Activated CD4-positive, alpha-beta memory T cell treated with anti-CD3 and anti-CD28 coated beads, Interleukin-2, amount 10 ng/mL, durations not matched to agents 7 days and 5 days (primary cell): Measurements from ENCODE around the gene CACNA1C. TPM values are rescaled to one million over a fixed set of nuclear protein-coding genes. Genes with fewer than 3 reads are reported as not detected.
A peak's percentile ranks its signal among the peaks of the same experiment; 100 is the strongest.

Experiments used
- CTCF ChIA-PET: fragments of 350-600 bp; sonication (Branson Sonifier 250); formaldehyde crosslinking; loops from one replicate; lab custom pipeline; 2021; ENCODE audit warnings: antibody characterized with exemption, inconsistent platforms; lab: Charles Lee
- POLR2A ChIA-PET: fragments of 350-600 bp; sonication (Branson Sonifier 250); formaldehyde crosslinking; loops from one replicate; lab custom pipeline; 2021; ENCODE audit warnings: antibody characterized with exemption; lab: Charles Lee
- DNase-seq: peaks from one replicate; pipeline ENCODE4 v3.0.0-alpha.2; 2020
- H3K27ac Mint-ChIP-seq: one replicate; pipeline ENCODE4 v1.8.0; 2021; ENCODE audit warnings: mild to moderate bottlenecking, mixed read lengths
- H3K27me3 Mint-ChIP-seq: one replicate; pipeline ENCODE4 v1.8.0; 2021; ENCODE audit warnings: mixed read lengths
- H3K36me3 Mint-ChIP-seq: one replicate; pipeline ENCODE4 v1.8.0; 2021; ENCODE audit warnings: low read depth, mixed read lengths
- H3K4me1 Mint-ChIP-seq: one replicate; pipeline ENCODE4 v1.8.0; 2021; ENCODE audit warnings: mixed read lengths
- H3K4me3 Mint-ChIP-seq: one replicate; pipeline ENCODE4 v1.8.0; 2021; ENCODE audit warnings: mild to moderate bottlenecking, mixed read lengths
- H3K9me3 Mint-ChIP-seq: one replicate; pipeline ENCODE4 v1.8.0; 2021; ENCODE audit warnings: mixed read lengths
- total RNA-seq, 2 experiments: library from RNA; stranded (reverse); gene quantifications; one replicate each; pipeline ENCODE4 v1.2.3, GENCODE V29; 2021

Gene CACNA1C
- total RNA-seq, 2 experiments from 2014 or later: 0.30 TPM

DNA sequence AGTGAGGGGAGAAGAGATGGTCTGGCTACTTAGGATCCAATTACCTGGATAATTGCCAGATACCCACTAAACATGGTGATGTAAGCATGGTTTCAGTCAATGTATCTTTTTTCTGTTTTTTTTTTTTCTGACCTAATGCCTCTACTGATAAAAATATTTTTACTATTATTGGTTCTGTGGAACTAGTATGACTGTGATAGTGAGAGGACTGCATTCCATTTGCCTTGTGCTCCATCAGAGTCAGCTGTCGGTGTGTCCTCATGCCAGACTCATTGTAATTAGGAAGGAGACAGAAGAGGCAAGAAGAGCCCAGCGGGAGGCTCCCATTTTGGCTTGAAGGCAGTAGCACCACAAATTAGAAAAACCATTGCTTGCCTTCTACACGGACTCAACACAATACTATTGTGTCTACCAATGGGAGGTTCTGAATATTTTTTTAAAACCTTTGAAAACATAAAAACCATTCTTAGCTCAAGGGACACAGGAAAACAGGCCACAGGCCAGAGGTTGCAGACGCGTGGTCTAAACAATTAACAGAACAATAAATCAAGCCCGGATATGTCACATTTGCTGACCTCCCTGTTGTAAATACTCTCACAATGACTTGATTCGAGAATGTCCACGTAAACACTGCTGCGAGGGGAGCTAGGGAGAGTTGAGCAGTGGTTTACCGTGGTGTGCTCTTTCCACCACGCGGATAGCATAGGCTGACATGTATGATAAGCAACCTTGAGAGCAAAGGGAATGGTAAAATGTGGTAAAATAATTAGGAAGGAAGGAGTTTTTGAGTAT lies 35.0 kb upstream of the CACNA1C start:
- no peak for DNase-seq
- H3K27me3 Mint-ChIP-seq: peaks cover 14% of the 10 kb centered on the region
- H3K9me3 Mint-ChIP-seq: no peaks in the 10 kb centered on the region
- ChIA-PET CTCF (interaction anchor here (1.3 to 1.7 kb wide), 2 partner anchors 17 to 78 kb away, joined by 3 to 4 read pairs; no protein-coding TSS in a partner anchor), POLR2A (interaction anchor here (0.8 to 1.4 kb wide), 2 partner anchors 13 kb away, joined by 3 to 8 read pairs; partner anchors contain the start of gene DCP1B)
- H3K4me3 Mint-ChIP-seq: no peak overlapping the region
- H3K4me1 Mint-ChIP-seq: peaks cover 12% of the 10 kb centered on the region
- H3K36me3 Mint-ChIP-seq: no peaks in the 10 kb centered on the region
- no peak overlapping the region for H3K27ac Mint-ChIP-seq

DNA sequence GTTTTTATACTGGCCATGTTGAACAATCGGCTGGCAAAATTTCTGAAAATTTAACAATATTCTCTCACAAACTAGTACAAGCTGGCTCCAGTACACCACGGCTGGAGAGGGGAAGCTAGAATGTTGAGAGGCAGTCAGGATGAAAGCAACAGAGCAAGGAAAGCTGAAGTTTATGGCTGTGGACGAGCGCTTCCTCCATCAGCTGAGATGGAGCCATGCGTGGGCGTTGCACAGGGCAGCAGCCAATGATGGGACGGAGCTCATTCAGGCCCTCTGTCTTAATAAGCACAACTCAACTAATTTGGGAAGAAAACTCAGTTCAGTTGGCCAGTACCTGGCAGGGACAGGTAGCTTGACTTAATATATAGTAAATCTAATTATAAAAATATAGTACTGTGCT lies 34.4 kb upstream of the CACNA1C start:
- peaks cover 18% of the 10 kb centered on the region for H3K27me3 Mint-ChIP-seq
- DNase-seq: no peak
- H3K4me3 Mint-ChIP-seq: no peak overlapping the region
- CTCF ChIA-PET: interaction anchor here (0.7 to 1.3 kb wide), 2 partner anchors 16 to 78 kb away, joined by 3 read pairs; no protein-coding TSS in a partner anchor
- no peaks in the 10 kb centered on the region for H3K36me3 Mint-ChIP-seq
- peaks cover 12% of the 10 kb centered on the region for H3K4me1 Mint-ChIP-seq
- POLR2A ChIA-PET: interaction anchor here (1.4 kb wide), 1 partner anchor 14 kb away, joined by 8 read pairs; the partner anchor contains the start of gene DCP1B
- H3K9me3 Mint-ChIP-seq: no peaks in the 10 kb centered on the region
- no peak overlapping the region for H3K27ac Mint-ChIP-seq

DNA sequence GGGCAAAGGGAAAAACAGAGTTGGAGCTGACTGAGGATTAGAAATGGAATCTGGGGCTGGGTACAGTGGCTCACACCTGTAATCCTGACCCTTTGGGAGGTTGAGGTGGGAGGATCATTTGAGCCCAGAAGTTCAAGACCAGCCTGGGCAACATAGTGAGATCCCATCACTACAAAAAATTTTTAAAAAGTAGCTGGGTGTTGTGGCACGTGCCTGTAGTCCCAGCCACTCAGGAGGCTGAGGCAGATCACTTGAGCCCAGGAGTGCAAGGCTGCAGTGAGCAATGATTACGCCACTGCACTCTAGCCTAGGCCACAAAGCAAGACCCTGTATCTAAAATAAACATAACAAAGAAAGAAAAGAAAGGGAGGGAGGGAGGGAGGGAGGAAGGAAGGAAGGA lies 33.7 kb upstream of the CACNA1C start:
- ChIA-PET CTCF (interaction anchor here (0.7 to 1.3 kb wide), 2 partner anchors 15 to 79 kb away, joined by 3 read pairs; no protein-coding TSS in a partner anchor), POLR2A (interaction anchor here (1.4 kb wide), 1 partner anchor 14 kb away, joined by 8 read pairs; the partner anchor contains the start of gene DCP1B)

DNA sequence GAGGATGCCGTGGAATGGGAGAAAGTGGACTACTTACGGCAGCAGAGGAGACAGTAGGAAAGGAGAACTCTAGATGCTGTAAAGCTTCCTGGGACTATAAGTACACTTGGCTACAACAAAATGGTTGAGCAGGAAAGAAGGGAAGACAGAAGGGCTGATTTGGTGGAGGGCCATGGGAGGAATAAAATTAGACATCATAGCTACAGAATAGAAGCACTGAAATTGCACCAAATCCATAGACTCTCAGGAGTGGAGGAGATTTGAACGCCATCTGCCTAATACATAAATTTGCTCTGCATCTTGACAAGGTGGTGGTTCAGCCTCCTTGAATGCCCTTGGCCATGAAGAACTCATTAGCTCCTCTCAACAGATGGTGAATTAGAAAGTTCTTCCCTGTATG lies 32.3 kb upstream of the CACNA1C start:
- CTCF ChIA-PET: no interaction called here
- POLR2A ChIA-PET: no interaction called here
- H3K4me1 Mint-ChIP-seq: peaks cover 12% of the 10 kb centered on the region
- no peak overlapping the region for H3K27ac Mint-ChIP-seq
- H3K36me3 Mint-ChIP-seq: no peaks in the 10 kb centered on the region
- no peaks in the 10 kb centered on the region for H3K9me3 Mint-ChIP-seq
- peaks cover 26% of the 10 kb centered on the region for H3K27me3 Mint-ChIP-seq
- no peak overlapping the region for H3K4me3 Mint-ChIP-seq
- no peak for DNase-seq

More for the DNA sequence above, 33.7 kb upstream of the CACNA1C start:
- Mint-ChIP-seq H3K27me3 (peaks cover 18% of the 10 kb centered on the region), H3K36me3 (no peaks in the 10 kb centered on the region), H3K27ac (no peak overlapping the region), H3K4me1 (peaks cover 12% of the 10 kb centered on the region), H3K9me3 (no peaks in the 10 kb centered on the region), H3K4me3 (no peak overlapping the region)
- no peak for DNase-seq

DNA sequence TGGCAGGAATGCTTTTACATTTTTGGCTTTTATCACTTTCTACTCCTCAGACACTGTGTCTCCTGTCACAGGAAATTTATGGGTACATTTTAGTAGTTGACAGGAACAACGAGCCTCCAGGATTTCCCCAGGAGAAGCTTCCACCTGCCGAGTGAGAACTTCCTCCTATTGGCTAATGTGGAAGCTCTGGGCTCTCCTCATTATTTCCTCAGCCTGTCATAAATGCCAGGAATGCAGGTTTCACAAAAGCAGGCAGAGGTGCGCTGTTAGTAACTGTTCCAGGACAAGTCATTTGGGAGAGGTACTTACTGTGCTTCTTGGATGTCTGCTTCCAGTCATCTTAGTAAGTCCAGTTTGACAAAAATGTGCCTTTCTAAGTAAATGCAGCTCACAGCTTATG lies 29.4 kb upstream of the CACNA1C start:
- Mint-ChIP-seq H3K4me1 (peaks cover under 1% of the 10 kb centered on the region), H3K27me3 (peaks cover 24% of the 10 kb centered on the region), H3K36me3 (no peaks in the 10 kb centered on the region), H3K9me3 (no peaks in the 10 kb centered on the region), H3K27ac (no peak overlapping the region), H3K4me3 (no peak overlapping the region)
- ChIA-PET POLR2A (no interaction called here), CTCF (no interaction called here)
- DNase-seq: no peak

DNA sequence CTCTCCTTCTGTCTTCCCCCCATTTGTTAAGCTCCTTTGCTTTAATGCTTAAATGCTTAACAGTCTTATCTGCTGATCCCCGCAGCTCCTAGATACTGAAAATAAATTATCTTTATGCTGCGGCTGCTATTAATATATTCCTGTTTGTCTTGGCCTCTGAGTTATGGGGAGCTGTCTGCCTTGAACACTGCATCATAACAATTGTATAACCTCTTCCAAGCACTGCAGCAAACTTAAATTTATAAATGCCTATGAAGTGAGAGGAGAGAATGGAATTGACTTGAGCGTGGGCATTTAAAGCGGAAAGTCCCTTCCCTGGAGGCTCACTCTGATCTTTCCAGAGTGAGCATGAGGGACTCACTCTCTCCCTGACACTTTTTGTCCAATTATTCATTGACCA lies 25.4 kb upstream of the CACNA1C start:
- ChIA-PET POLR2A (no interaction called here), CTCF (interaction anchor here (1.5 kb wide), 1 partner anchor 87 kb away, joined by 4 read pairs; no protein-coding TSS in a partner anchor)
- H3K27ac Mint-ChIP-seq: no peak overlapping the region
- no peaks in the 10 kb centered on the region for H3K9me3 Mint-ChIP-seq
- H3K27me3 Mint-ChIP-seq: peaks cover 25% of the 10 kb centered on the region
- no peaks in the 10 kb centered on the region for H3K36me3 Mint-ChIP-seq
- DNase-seq: no peak
- H3K4me3 Mint-ChIP-seq: no peak overlapping the region
- no peaks in the 10 kb centered on the region for H3K4me1 Mint-ChIP-seq

DNA sequence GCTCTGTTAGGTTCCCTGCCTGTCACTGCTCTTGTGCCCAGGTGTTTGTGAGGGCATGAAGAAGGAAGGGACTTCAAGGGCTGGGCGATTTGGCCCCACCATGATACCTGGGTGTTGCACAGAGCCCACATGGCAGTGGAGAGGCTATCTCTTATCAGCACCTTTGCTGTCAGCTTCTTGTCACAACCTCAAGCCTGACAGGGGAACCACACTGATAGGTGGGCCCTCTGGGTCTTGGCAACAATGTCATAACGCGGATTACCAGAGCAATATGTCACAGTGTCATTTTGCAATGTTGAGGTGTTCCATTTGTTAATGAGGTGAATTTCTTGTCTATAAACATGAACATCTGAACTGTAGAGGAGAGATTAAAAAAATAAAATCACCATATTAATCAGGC lies 22.9 kb upstream of the CACNA1C start:
- Mint-ChIP-seq H3K9me3 (no peaks in the 10 kb centered on the region), H3K4me3 (no peak overlapping the region), H3K27ac (no peak overlapping the region), H3K4me1 (peaks cover 4% of the 10 kb centered on the region), H3K27me3 (peaks cover 27% of the 10 kb centered on the region), H3K36me3 (no peaks in the 10 kb centered on the region)
- POLR2A ChIA-PET: no interaction called here
- CTCF ChIA-PET: no interaction called here
- DNase-seq: no peak

DNA sequence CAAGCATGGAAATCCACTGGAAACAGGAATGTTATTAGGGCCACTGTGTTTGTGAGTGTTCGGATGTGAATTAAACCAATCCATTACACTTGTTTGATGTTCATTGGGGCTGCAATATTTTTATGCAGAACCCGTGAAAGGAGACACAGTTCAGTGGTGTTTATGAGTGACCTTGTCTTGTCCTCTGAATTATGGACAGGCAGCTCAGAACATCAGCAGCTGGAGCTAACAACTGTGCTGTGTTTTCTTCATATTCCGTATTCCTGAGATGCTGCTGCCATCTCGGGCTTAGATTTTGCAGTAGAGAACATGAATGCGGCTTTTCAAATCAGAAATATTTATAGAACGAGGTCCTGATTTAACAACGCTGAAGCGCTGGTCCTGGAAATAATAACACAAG lies 20.3 kb upstream of the CACNA1C start:
- Mint-ChIP-seq H3K9me3 (no peaks in the 10 kb centered on the region), H3K4me3 (no peak overlapping the region), H3K36me3 (no peaks in the 10 kb centered on the region), H3K4me1 (peaks cover 12% of the 10 kb centered on the region), H3K27me3 (peaks cover 44% of the 10 kb centered on the region), H3K27ac (no peak overlapping the region)
- no peak for DNase-seq
- POLR2A ChIA-PET: no interaction called here
- CTCF ChIA-PET: interaction anchor here (1.3 to 2.7 kb wide), 2 partner anchors 31 to 92 kb away, joined by 3 to 12 read pairs; no protein-coding TSS in a partner anchor

DNA sequence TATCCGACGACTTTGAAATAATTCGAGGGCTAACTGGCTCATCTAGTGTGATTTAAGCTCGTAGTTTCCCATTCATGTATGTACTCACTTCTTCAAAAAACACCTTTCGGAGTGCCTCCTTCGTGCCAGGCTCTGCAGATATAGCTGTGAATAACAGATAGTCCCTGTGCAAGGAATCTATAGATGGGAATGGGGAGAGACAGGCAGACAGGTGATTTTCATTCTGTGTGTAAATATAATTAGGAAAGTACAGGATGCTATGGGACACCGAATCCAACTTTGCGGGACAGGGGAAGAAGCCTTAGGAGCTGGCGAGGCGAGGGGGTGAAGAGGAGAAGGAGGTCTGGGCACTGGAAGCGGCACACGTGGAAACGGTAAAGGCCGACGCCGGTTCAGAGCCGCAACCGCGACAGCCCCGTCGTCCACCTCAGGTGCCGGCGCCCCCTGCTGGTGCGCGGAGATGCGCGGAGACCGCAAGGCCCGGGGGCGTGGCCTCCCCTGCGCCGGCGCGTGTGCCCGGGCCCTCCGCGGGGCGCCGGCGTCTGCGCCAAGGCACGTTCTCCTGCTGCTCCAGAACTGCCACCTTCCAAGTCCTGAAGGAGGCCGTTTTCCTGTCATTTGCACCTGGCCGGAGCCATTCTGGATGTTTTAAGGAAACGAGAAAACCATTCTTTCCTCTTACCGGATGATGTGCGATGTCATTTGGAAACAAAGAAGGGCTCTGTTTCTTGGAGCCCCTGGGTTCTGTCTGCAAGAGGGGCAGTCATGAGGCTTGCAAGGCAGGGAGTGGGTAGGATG lies 18.0 kb upstream of the CACNA1C start:
- ChIA-PET POLR2A (no interaction called here), CTCF (interaction anchor here (0.8 to 2.7 kb wide), 15 partner anchors 10 to 244 kb away, joined by 3 to 12 read pairs (median 4); partner anchors contain the start of gene DCP1B)
- DNase-seq: peak; percentile 86
- H3K27ac Mint-ChIP-seq: no peak overlapping the region
- peaks cover 60% of the 10 kb centered on the region for H3K27me3 Mint-ChIP-seq
- H3K9me3 Mint-ChIP-seq: no peaks in the 10 kb centered on the region
- no peaks in the 10 kb centered on the region for H3K36me3 Mint-ChIP-seq
- H3K4me3 Mint-ChIP-seq: peak overlapping the region; percentile 36
- peaks cover 12% of the 10 kb centered on the region for H3K4me1 Mint-ChIP-seq

DNA sequence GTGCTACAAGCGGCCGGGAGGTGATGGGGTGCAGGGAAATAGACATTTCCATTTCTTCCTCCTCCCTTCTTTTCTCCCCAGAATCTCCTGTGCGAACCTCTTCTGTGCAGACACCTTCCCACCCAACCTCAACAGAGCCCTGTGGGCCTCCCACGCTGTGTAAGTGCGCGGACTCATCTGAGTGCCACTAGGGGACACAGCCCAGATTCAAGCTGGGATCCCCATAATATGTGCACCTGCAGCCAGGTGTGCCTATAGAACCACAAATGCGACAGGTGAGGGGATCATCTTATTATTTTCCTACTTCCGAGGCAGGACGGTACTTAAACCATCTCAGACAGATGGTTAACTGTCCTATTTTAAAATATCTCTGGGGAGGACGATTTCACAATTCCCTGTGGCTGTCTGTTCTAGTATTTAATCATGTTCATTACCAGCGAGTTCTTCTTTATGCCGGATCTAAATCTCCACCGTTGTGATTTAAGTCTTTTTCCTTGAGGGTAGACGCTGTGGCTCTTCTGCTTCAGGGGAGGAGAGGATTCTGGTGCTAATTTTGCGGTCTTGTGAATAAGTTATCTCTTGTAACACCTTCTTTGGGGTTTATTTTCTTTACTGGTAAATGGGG lies 17.2 kb upstream of the CACNA1C start:
- Mint-ChIP-seq H3K27ac (no peak overlapping the region), H3K36me3 (no peaks in the 10 kb centered on the region), H3K27me3 (peaks cover 59% of the 10 kb centered on the region), H3K4me3 (peak overlapping the region; percentile 36), H3K4me1 (peaks cover 12% of the 10 kb centered on the region), H3K9me3 (no peaks in the 10 kb centered on the region)
- ChIA-PET POLR2A (no interaction called here), CTCF (interaction anchor here (0.5 to 1.4 kb wide), 3 partner anchors 240 to 247 kb away, joined by 3 to 7 read pairs (median 6); no protein-coding TSS in a partner anchor)
- DNase-seq: no peak

DNA sequence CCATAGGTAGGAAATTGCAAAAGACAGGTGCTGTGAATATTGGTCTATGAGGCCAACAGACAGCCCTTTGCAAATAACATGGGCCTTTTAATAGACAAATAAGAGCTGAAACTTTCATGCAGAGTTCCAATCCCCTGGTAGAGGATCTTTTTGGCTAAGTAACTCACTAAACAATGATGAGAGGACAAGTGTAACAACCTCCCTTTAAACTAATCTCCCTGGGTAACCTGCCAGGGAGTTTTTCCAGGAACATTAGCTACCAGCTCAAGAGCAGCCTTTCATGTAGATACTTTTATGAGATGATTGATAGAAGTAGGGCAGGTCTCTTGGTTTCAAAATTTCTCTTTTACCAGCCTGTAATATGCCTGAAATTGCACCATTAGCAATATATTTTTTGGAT lies 13.8 kb upstream of the CACNA1C start:
- Mint-ChIP-seq H3K36me3 (no peaks in the 10 kb centered on the region), H3K9me3 (no peaks in the 10 kb centered on the region), H3K27ac (no peak overlapping the region), H3K4me1 (peaks cover 12% of the 10 kb centered on the region), H3K4me3 (no peak overlapping the region), H3K27me3 (peaks cover 50% of the 10 kb centered on the region)
- POLR2A ChIA-PET: no interaction called here
- no peak for DNase-seq
- CTCF ChIA-PET: interaction anchor here (1.9 kb wide), 1 partner anchor 99 kb away, joined by 5 read pairs; no protein-coding TSS in a partner anchor

DNA sequence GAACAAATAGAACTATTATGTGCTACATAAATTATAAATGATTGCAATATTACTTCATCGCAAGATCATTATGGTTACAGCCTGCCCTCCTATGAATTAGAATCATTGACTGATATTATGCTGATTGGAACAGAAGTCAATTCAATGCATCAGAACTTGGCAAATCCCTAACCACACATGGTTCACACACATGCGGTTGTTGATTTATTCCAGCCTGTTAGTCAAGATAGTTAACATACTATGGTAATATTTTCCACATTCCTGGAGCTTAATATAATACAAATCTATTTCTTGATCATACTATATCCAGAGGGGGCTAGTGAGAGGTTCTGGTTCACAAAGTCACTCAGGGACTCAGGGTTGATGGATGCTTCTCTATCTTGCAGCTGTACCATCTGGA lies 9.7 kb upstream of the CACNA1C start:
- DNase-seq: no peak
- no peaks in the 10 kb centered on the region for H3K36me3 Mint-ChIP-seq
- ChIA-PET POLR2A (no interaction called here), CTCF (no interaction called here)
- no peaks in the 10 kb centered on the region for H3K9me3 Mint-ChIP-seq
- no peak overlapping the region for H3K4me3 Mint-ChIP-seq
- no peaks in the 10 kb centered on the region for H3K4me1 Mint-ChIP-seq
- H3K27ac Mint-ChIP-seq: no peak overlapping the region
- H3K27me3 Mint-ChIP-seq: peaks cover 42% of the 10 kb centered on the region
